Activated T-helper 9 cell treated with anti-CD3 and anti-CD28 coated beads, Interleukin-2, amount 50 U/mL, for 16 hours (primary cell): Measurements from ENCODE around the gene CDK2AP2.
"Not testable (repeated sequence)": the region's sequence is repeated elsewhere in the genome, so short reads cannot be mapped to it uniquely, and the experiment has no call there.

Experiments
- DNase-seq: peaks from one replicate; pipeline ENCODE4 v3.0.0-alpha.2; 2020; ENCODE audit warnings: low read depth

The CDK2AP2 gene

DNA sequence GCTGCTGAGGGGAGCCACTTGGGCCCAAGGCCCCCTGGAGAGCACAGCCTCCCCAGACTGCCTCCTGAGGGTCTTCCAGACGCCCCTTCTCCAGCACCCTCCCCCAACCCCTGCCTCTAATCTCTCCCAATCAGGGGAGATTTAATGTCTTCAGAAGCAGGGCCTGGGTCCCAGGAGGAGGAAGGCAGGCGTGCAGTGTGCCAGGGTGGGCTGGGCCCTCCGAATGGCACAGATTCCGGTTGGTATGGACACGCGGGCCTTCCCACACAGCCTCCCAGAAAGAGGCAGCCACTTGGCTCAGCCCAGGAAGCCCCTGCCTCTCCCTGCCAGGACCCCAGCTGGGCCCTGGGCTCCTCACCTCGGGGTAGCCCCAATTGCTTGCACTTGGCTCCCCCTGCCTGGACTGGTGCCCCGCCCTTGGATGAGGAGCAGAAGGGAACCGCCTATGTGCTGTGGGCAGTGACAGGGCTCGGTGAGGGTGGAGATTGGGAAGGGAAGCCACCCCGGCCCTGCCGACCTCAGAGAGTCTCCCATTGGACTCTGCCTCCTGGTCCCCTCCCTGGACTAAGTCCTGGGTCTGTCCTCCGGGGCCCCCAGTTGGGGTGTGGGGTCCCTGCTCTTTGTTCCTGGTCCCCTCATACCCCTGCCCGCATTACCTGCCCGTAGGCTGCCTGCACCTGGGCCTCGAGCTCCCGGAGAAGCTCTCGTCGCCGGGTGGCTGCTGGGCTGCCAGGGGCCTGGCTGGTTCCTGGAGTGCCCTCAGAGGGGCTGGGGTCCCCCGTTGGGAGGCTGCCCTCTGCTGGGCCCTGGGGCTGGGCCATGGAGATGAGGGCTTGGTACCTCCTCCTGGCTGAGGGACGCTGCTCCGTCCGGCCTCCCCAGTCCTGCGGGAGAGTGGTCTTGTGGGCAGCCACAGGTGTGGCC, 15.9 kb upstream of the CDK2AP2 start:
- no peak for DNase-seq

DNA sequence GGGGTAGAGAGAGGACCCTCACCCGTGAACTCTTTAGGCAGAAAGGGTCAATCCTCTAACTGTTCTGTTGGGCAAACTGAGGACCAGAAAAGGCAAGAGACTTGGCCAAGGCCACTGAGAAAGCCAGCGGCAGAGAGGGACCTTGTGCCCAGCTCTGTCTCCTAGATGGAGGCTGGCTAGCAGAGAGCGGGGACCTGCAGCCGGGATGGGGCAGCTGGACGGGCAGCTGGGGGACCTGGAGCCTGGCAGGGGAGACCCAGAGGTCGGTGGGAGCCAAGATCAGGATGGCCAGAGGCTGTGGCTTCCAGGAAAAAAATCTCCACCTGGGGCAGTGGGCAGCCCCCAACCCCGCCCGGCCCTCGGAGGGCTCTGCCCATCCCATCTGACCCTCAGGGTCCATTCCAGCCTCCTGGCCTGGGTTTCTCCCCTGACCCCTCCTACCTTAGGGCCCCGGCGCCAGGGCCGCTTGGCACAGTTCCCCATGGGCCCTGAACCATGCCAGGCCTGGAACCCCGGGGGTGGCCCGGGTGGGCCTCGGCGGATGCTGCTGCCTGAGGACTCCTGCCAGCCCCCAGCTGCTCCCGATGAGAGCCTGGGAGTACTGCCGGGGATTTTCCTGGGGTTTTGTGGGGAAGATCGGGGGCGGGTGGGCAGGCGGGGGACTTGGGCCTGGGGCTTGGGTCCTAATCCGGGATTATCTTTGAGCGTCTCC, 15.0 kb upstream of the CDK2AP2 start, which contains the start of gene CABP2:
TSS of gene CABP2 (minus strand) at position 603 of the 712 bp plus-strand sequence. CDS start at position 483, 120 bp downstream.
- DNase-seq, result no peak

DNA sequence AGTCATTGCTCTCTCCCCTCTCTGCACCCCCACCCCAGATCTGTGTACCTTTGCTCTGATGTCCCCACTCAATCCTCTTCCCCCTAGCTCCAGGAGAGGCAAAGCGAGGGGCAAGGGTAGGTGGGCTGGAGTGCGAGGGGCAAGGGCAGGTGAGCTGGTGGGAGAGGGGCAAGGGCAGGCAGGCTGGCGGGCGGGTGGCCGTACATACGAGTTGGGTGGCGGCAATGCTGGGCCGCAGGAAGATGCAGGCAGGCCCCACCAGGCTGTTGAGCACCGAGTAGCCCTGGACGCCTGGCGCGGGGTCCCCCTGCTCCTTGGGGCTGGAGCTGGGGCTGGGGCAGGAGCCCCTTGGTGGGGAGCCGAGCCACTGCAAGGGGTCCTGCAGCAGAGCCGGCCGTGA, 14.4 kb upstream of the CDK2AP2 start:
- DNase-seq, result no peak

DNA sequence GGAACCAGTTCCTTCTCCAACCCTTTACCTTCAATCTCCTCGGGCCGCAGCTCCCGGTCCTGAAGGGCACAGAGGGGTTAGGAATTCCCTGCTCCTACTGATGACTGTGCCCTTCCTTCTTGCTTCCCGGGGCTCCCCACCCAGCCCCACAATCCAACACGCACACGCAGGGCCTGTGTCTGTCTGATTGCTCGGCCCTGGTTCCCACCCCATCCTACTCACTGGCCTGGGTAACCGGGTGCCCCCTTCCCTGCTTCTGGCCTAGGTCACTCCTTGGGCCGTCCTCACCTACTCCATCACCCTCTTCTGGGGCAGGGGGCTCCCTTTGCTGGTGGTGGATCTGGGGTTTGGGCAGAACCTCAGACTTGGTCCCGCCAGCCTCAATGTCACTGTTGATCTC, 14.0 kb upstream of the CDK2AP2 start:
- DNase-seq, result no peak

DNA sequence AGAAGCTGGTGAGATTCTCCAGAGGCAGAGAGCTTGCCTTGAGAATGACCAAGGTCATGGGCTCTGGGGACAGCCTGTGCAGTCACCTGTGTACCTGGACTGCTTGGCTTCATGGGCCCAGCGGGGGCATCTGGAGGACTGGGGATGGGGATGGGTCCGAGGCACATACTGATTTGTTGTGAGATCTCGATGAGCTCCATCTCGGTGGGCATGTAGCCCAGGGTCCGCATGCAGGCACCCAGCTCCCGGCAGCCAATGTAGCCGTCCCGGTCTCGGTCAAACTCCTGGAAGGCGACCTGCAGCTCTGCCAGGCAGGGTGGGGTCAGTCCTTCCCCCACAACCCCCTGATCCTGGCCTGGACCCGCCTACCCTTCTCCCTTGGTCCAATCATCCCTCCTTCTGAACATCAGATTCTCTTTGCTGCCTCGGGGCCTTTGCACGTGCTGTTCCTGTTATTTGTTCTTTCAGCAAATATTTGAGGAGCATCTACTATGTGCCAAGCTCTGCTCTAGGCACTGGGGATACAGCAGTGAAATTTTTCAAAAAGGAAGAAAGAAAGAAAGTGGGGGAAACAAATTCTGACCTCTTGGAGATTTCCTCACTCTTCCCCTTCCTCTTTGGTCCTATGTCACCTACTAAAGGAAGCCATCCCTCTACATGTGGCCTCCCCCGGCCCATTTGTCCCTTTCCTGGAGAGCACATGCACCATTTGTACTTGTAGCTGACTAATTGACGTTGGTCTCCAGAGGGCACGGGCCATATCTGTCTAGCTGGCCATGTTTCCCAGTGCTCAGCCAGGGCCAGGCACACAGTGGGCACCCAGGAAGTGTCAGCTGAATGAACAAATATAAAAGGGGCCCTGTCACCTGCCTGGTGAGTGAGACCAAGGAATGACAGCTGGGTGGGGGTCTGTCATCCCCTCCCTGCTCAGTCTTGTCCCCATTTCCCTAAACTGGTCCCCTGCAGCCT, 13.2 kb upstream of the CDK2AP2 start:
- no peak for DNase-seq

DNA sequence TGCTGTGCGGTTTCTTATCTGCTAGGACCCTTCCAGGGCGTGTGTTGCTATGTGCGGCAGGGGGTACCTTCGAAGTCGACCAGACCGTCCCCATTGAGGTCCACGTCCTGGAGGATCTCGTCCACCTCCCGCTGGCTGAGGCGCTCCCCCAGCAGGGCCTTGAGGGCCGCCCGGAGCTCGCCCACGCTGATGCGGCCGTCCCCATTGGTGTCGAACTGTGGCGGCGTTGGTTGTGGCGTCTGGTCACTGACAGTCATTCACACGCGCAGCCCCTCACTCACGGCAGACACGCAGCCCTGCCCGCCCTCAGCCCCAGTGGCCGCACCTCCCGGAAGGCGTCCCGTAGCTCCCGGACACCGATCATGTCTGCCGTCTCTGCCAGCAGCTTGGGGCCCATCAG, 11.8 kb upstream of the CDK2AP2 start:
- no peak for DNase-seq

DNA sequence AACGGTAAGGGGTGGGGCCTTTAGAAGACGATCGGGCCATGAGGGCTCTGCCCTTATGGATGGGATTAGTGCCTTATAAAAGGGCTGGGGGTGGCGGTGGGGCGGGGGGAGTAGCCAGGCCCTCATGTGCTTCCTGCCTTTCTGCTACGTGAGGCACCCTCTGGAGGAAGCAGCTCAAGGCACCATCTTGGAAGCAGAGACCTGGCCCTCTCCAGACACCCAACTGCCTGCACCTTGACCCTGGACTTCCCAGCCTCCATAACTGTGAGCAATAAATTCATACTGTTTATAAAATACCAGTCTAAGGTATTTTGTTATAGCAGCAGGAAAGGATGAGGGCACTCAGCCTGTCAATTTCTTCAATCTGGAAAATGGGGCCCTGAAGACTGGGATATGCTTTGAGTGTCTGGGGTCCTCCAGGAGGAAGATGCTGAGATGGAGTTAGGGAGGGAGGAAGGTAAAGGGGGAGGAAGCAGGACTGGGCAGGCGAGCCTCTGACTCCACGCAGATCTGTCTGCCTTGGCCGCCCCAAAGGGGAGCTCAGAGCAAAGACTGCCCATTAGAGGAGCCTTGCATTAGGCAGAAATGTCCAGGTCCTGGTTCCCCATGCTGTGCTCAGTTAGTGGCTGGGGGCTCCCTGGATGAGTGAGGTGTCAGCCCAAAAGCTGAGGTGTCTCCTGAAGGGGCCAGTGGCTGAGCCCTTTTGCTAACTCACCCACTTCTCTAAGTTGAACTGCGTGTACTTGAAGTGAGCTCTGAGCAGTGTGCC, 10.0 kb upstream of the CDK2AP2 start:
- no peak for DNase-seq

DNA sequence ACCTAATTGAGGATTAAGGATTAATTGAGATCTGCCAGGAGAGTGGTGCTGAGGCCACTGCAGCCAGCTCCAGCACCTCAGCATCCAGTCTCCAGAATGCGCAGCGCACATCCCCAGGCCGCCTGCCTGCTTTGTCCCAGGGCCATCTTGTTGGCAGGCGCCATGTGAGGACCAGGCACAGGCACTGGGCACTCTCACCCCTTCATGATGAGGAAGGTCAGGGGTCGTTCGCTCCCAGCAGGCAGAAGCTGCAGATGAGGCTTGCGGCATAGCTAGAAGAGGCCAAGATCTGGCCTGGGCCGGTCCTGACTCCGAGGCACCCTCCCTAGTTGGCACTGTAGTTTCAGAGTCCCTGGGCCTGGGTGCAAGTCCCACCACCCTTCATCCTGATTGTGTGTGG, 8.8 kb upstream of the CDK2AP2 start:
- DNase-seq, result no peak

DNA sequence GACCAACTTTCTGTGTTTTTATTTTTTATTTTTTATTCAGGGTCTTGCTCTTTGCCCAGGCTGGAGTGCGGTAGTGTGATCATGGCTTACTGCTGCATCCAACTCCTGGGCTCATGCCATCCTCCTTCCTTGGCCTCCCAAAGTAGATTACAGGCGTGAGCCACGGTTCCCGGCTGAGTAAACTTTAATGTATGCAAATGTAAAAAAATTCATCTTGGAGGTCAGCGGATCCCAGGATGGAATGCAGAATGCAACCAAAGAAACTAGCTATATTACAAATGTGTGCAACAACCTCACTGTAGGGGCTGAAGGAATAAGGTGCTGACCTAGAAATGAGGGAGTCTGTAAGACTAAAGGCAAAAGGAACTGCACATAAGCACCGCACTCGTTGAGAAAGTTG, 6.2 kb upstream of the CDK2AP2 start:
- DNase-seq, result no peak

DNA sequence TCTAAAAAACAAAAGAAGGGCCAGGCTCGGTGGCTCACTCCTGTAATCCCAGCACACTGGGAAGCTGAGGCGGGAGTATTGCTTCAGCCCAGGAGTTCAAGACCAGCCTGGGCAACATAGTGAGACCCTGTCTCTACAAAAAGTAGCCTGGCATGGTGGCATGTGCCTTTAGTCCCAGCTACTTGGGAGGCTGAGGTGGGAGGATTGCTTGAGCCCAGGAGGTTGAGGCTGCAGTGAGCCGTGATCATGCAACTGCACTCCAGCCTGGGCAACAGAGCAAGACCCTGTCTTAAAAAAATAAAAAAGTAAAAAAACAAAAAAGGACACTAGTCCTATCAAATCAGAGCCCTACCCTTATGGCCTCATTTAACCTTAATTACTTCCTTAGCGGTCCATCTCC, 3.6 kb upstream of the CDK2AP2 start:
- not testable (repeated sequence) for DNase-seq

DNA sequence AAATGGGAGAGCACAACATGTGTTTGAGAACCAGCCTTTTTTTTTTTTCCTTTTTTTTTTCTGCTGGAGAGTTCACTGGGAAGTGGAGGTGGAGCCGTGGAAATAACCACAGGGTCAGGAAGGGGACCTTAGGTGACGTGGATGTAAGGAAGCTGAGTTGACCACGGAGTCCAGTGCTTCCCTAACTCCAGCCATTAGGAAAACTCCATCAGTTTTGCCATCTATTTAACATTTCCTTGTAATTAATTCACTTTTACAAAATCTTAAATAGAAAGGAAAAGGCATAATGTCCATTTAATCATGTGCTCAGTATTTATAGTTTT, 2.0 kb upstream of the CDK2AP2 start:
- no peak for DNase-seq

DNA sequence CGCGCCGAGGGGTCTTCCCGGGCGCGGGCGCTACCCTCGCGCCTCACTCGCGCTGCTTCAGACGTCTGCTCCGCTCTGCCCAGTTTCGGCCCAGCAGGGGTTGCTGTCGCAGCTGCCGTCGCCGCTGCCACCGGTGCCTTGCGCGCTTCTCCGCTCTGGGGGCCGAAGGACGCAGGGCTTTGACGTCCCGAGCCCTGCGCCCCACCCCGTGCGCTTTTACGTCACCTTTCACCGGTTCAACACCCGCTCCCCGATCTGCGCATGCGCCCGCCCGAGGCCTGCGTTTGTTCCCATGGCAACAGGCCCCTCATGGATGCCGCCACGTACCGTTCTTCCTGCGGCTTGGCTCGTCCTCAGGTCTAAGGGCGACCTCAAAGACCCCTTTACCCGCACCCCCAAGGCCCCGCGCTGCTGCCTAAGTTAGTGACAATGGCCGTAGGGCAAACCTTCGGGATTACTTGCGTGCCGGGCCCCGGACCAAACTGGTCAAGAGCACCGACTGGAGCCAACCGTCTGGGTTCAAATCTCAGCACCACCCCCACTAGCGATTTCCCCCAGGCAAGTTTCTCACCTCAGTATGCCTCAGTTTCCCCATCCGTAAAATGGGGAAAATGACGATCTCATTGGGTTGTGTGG, 642 bp upstream of the CDK2AP2 start:
- DNase-seq, result peak; percentile 99

DNA sequence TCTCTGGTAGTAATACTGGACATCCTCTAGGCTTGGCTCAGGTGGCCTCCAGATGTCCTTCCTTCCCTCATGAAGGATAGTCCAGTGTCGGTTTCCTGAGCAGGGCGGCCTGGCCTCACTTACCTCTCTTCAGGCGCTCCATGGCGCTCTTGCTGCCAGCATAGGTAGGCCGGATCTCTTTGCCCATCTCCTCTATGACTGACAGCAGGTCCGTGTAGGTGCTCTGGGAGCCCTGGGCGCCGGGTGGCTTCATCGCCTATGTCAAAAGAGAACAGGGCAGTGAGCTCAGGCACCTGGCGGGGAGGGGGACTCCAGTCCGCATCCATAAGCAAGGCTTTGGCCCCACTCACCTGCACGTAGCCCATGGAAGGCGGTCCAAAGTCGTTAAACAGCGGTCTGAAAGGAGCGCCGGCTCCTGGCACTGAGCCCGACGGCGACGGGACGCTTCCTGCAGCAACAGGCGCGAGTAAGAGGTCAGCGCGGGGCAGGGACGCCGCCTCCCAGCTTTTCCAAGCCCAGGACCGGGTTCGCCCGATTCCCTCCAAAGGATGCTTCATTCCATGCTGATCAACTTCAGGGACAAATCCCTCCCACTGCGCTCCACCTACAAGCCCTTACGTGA, 609 bp downstream of the CDK2AP2 start:
- DNase-seq, result no peak

DNA sequence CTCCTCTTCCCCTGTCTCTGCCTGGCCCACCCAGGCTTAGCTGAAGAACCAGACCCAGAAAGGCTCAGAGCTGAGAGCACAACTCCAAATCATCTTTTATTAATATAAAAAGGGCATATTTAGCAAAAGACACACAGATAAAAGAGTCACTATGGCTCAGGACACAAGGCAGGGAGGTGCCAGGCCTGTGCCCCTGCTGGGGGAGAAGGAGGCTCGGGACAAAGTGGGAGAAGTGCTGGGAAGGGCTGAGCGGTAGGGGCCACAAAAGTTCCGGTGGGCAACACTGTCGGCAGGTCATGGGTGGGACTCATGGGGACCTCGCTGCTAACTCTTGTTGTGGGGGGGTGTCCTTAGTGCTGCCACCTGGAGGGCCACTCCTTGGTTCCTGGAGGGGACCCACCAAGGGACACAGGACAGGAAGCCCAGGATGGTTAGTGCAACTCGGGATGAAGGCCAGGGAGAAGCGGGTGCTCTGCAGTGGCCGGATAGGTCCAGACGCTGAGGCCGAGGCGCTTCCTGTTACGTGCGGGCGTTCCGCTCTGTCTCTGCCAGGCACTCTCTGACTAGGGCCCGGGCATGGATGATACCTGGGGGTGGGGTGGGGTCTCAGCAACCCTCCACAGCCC, 1.4 kb downstream of the CDK2AP2 start:
- DNase-seq, result no peak

DNA sequence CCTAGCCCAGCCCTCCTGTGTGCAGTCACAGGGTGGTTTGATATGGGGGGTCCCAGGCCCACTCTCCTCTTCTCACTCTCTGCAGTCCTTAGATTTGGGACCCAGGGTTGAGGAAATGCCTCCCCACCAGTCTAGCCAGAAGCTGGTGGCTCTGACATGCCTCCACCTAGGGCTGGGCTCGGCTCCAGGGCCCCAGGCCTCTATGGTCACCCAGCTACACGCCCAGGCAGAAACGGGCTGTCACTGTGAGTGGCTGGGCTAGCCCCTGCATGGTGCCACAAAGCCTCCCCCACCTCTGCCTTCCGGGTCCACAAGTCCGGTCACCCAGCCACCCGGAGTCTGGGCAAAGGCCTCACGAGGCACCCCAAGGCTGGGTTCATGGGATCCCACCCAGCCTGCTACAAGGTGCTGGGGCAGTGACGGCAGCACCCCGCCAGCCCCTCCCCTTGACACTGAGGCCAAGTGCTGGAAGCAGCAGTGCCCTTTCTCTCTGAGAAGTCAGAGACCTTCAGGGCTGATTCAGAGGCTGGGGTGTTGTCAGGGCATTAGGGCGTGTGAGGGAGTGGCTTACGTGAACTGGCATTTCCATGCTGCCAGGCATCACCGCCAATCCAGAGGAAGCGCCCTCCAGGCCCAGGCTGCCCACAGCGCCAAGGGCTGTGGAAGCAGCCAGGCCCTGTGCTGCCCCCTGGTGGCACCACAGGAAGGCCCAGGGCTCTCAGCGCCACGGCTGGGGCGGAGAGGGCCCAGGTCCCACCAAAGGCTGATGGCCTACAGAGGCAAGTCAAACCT, 2.2 kb downstream of the CDK2AP2 start:
- DNase-seq, result peak; percentile 87

DNA sequence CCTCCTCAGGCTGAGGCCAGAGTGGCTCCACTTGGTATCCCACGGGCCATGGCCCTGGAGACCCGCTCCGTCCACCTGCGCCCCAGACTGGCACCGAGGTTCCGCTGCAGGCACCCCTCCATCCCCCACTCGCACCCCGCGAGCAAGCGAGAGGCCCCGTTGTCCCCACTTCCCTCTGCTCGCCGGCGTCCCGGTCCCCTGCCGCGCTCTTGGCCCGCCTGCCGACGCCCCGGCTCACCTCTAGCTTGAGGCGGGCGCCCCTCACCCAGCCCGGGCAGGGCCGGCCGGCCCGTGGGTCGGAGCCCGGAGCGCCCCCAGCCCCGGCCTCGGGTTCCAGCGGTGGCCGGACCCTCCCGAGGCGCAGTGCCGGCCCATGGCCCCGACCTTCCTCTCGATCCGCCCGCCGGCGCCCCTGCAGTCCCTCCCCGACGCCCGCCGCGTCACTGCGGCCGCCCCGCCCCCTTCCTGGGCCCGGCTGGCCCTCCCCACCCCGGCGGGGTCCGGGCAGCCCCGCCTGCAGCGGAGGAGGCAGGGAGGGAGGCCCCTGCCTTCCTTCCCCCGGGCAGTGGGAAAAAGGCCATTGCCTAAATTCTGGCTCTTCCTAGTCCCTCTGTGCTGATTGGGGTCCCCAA, 2.9 kb downstream of the CDK2AP2 start, which contains the start of gene PITPNM1:
TSS of gene PITPNM1 (minus strand) at position 414 of the 632 bp plus-strand sequence. CDS start 1,183 bp downstream, outside the sequence.
- DNase-seq, result peak; percentile 69

DNA sequence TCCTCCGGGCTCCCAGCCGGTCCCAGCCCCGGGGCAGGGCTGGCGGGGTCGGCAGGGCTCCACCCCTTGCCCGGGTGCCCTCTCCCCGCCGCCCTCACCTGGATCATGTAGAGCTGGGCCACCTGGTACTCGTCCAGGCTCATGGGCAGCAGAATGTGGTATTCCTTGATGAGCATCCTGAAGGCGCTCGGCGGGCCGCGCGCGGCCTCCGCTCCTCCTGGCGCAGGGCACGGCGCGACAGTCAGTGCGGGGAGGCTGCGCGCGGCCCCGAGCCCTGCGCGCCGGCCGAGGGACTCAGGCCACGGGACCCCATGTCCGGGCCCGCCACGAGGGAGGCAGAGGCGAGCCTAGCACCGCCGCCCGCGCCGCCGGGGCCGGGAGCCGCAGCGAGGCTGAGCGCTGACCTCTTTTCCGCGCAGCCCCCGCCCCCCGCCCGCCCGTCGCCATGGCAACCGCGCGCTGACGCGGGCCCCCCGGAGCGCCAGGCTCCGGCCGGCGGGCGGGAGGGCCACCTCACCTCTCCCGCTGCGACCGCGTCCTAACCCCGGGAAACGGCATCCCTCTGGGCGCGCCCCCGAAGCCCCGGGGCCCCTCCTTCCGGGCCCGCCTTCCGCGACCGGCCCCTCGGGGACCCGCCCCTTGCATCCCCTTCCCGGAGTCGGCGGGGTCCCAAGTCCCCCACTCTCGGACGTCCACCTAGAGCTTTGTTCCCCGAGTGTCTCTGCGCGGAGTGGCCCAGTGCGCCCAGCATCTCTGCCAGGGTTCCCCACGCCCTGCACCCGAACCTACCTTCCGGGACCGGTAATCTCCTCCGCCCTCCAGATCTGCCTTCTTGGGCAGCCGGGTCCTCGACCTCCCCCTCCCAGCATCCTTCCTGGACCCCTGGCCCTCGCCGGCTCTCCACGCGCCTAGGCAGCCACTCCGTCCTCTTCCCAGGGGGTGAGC, 3.7 kb downstream of the CDK2AP2 start:
- peak; percentile 37 for DNase-seq
